GM18520 (cell line): ENCODE data around the gene PTRH1.
A peak's percentile ranks its signal among the peaks of the same experiment; 100 is the strongest.
"Not testable (repeated sequence)": the region's sequence is repeated elsewhere in the genome, so short reads cannot be mapped to it uniquely, and the experiment has no call there.

Experiments used
- ATAC-seq: cut with Tn5 transposase; IDR thresholded peaks from one replicate; pipeline ENCODE4 v1.9.1; 2021; ENCODE audit not compliant: unreplicated experiment

The PTRH1 gene

GRCh38 chr9:127715470-127716337 is at the start of gene PTRH1, which contains the start of gene TTC16:
Gene PTRH1 (minus strand): TSS chr9:127715663. CDS start chr9:127715639, 24 bp downstream.
Gene TTC16 (plus strand): TSS chr9:127716079. CDS start chr9:127716146, 67 bp downstream.
- peak; percentile 84 for ATAC-seq

- no peak for ATAC-seq
These were observed 48.5 kb upstream of the PTRH1 start for GRCh38 chr9:127763918-127764384.

- no peak for ATAC-seq
These were observed 46.7 kb upstream of the PTRH1 start for GRCh38 chr9:127762111-127762676.

GRCh38 chr9:127761491-127761956 is 46.1 kb upstream of the PTRH1 start:
- no peak for ATAC-seq

- ATAC-seq, result no peak
These were observed 45.6 kb upstream of the PTRH1 start for GRCh38 chr9:127761061-127761460.

GRCh38 chr9:127758843-127759242 is 43.4 kb upstream of the PTRH1 start:
- no peak for ATAC-seq

- ATAC-seq, result not testable (repeated sequence)
These were observed 41.3 kb upstream of the PTRH1 start for GRCh38 chr9:127756776-127757175.

GRCh38 chr9:127756233-127756632 is 40.8 kb upstream of the PTRH1 start:
- no peak for ATAC-seq

GRCh38 chr9:127755061-127756060 is 39.9 kb upstream of the PTRH1 start:
- ATAC-seq, result no peak

GRCh38 chr9:127754099-127755060 is 38.9 kb upstream of the PTRH1 start:
- no peak for ATAC-seq

GRCh38 chr9:127753622-127754021 is 38.2 kb upstream of the PTRH1 start:
- ATAC-seq, result no peak

GRCh38 chr9:127753148-127753547 is 37.7 kb upstream of the PTRH1 start:
- no peak for ATAC-seq

- ATAC-seq, result no peak
These were observed 36.0 kb upstream of the PTRH1 start for GRCh38 chr9:127751269-127752054.

- no peak for ATAC-seq
These were observed 33.8 kb upstream of the PTRH1 start for GRCh38 chr9:127749090-127749787.

GRCh38 chr9:127746959-127747569 is 31.6 kb upstream of the PTRH1 start:
- ATAC-seq, result no peak

- ATAC-seq, result no peak
These were observed 29.1 kb upstream of the PTRH1 start for GRCh38 chr9:127744398-127745110.

- no peak for ATAC-seq
These were observed 27.1 kb upstream of the PTRH1 start for GRCh38 chr9:127742435-127743088.
